SH-SY5Y (cell line): ENCODE measurements around the gene ISG15.

Experiments
- GATA2 ChIP-seq: IDR thresholded peaks from 2 replicates; pipeline ENCODE4 v1.6.1; 2011; ENCODE audit warnings: mild to moderate bottlenecking, low read depth, low read length
- GATA3 ChIP-seq: IDR thresholded peaks from 2 replicates; pipeline ENCODE4 v1.6.1; 2011; ENCODE audit warnings: low read depth, mild to moderate bottlenecking, low read length, moderate library complexity

GRCh38 chr1:1033009-1033587 lies 19.8 kb downstream of the ISG15 start:
- TF ChIP-seq GATA3 (no peak), GATA2 (no peak)
